GM12878 (cell line): Measurements from ENCODE around the gene ACAP2. TPM values are rescaled to one million over a fixed set of nuclear protein-coding genes. Genes with fewer than 3 reads are reported as not detected.

Experiments
- ATAC-seq: fragments of 200-7000 bp; cut with Tn5 transposase; 3 replicates; pipeline ENCODE4 v1.9.1; 2020; ENCODE audit warnings: mild to moderate bottlenecking, moderate library complexity
- BruUV-seq: library from RNA; stranded (reverse); fragments of 400-500 nt; replicated peaks from 2 replicates; lab custom pipeline; 2021; lab: Mats Ljungman, UMichigan
- CTCF ChIA-PET: fragments of 300-600 bp; sonication (Branson Sonifier 250); formaldehyde crosslinking; extraction: SDS; loops from one replicate; lab custom pipeline; 2021; ENCODE audit warnings: inconsistent platforms; lab: Yijun Ruan, JAX
- POLR2A ChIA-PET: fragments of 350-600 bp; formaldehyde crosslinking; extraction: SDS; loops from one replicate; lab custom pipeline; 2021; ENCODE audit warnings: inconsistent platforms; lab: Charles Lee
- RAD21 ChIA-PET: fragments of 300-600 bp; sonication (Branson Sonifier 250); formaldehyde crosslinking; loops from one replicate; lab custom pipeline; 2023; ENCODE audit warnings: antibody characterized with exemption; ENCODE audit not compliant: unreplicated experiment; lab: Charles Lee
- SMC1A ChIA-PET: fragments of 300-600 bp; sonication (Branson Sonifier 250); formaldehyde crosslinking; loops from one replicate; lab custom pipeline; 2023; ENCODE audit not compliant: unreplicated experiment, uncharacterized antibody; lab: Charles Lee
- DNase-seq: peaks from one replicate; pipeline ENCODE4 v3.0.0-alpha.2; 2011; ENCODE audit warnings: low read depth, low spot score
- FAIRE-seq: peaks from 3 replicates; lab custom pipeline; 2011; peaks lifted over from hg19 to GRCh38; lab: Jason Lieb, UNC
- H2AFZ ChIP-seq: 2 replicates; pipeline ENCODE4 v1.6.0; 2011; ENCODE audit warnings: low read depth, low read length, control low read depth; ENCODE audit not compliant: control insufficient read depth
- H3K27ac ChIP-seq: 2 replicates; pipeline ENCODE4 v1.5.1; 2011; ENCODE audit warnings: control low read depth; ENCODE audit not compliant: control insufficient read depth, insufficient read depth
- H3K27me3 ChIP-seq, 2 experiments: replicated peaks in 1 of 2; 2 replicates each; pipeline versions ENCODE4 v1.6.0 to v1.6.1; 2011; ENCODE audit warnings: low read length in 1 of 2; ENCODE audit not compliant: control insufficient read depth in 2 of 2, insufficient read depth in 2 of 2
- H3K36me3 ChIP-seq, 2 experiments: 2 replicates each; pipeline ENCODE4 v1.5.1; 2011; ENCODE audit warnings: low read length in 1 of 2; ENCODE audit not compliant: control insufficient read depth in 2 of 2, insufficient read depth in 2 of 2
- H3K4me1 ChIP-seq: 2 replicates; pipeline ENCODE4 v1.6.1; 2011; ENCODE audit warnings: mild to moderate bottlenecking, low read length, moderate library complexity, mixed read lengths; ENCODE audit not compliant: control insufficient read depth, insufficient read depth
- H3K4me2 ChIP-seq: 2 replicates; pipeline ENCODE4 v1.6.0; 2011; ENCODE audit warnings: control low read depth; ENCODE audit not compliant: control insufficient read depth, insufficient read depth
- H3K4me3 ChIP-seq: fragments of 200-600 bp; sonication (generic); 2 replicates; pipeline ENCODE4 v1.5.1; 2016
- H3K79me2 ChIP-seq: 2 replicates; pipeline ENCODE4 v1.6.0; 2011; ENCODE audit warnings: low read length; ENCODE audit not compliant: control insufficient read depth, insufficient read depth
- H3K9ac ChIP-seq: 2 replicates; pipeline ENCODE4 v1.8.0; 2011; ENCODE audit warnings: low read length, control low read depth, mixed read lengths; ENCODE audit not compliant: control insufficient read depth, insufficient read depth
- H3K9me3 ChIP-seq: replicated peaks from 3 replicates; pipeline ENCODE4 v1.5.1; 2011; ENCODE audit warnings: mild to moderate bottlenecking, low read length; ENCODE audit not compliant: control insufficient read depth, insufficient read depth
- H4K20me1 ChIP-seq: 2 replicates; pipeline ENCODE4 v1.6.0; 2011; ENCODE audit not compliant: control insufficient read depth, insufficient read depth
- CEBPZ ChIP-seq: fragments of 150-350 bp; IDR thresholded peaks from 2 replicates; pipeline ENCODE4 v1.6.1; 2016; ENCODE audit warnings: low read depth, low read length
- CTCF ChIP-seq, 3 experiments: IDR thresholded peaks in 2 of 3; conservative IDR thresholded peaks in 1 of 3; 2 replicates each; pipeline ENCODE4 v1.5.1; 2011; ENCODE audit warnings: low read depth in 3 of 3, low read length in 3 of 3, mild to moderate bottlenecking in 3 of 3, control low read depth in 2 of 3, moderate library complexity in 2 of 3, inconsistent platforms in 1 of 3, mixed read lengths in 1 of 3; ENCODE audit not compliant: control insufficient read depth in 2 of 3, insufficient read depth in 1 of 3; ENCODE audit errors: extremely low read depth in 1 of 3
- E2F4 ChIP-seq: IDR thresholded peaks from 2 replicates; pipeline ENCODE4 v1.6.1; 2012; ENCODE audit warnings: low read depth, low read length, improper control_type of control experiment
- ETV6 ChIP-seq, 2 experiments: fragments of 450-650 bp in 1 of 2; IDR thresholded peaks in 1 of 2; conservative IDR thresholded peaks in 1 of 2; 2 replicates each; pipeline ENCODE4 v1.6.1; 2014; ENCODE audit warnings: antibody characterized with exemption in 1 of 2, borderline replicate concordance in 1 of 2, low read depth in 1 of 2, mild to moderate bottlenecking in 1 of 2, moderate library complexity in 1 of 2
- EZH2 ChIP-seq: IDR thresholded peaks from 2 replicates; pipeline ENCODE4 v1.6.1; 2012; ENCODE audit warnings: low read depth, mild to moderate bottlenecking, control low read depth, inconsistent platforms, low read length, borderline replicate concordance; ENCODE audit not compliant: control insufficient read depth
- IKZF1 ChIP-seq: fragments of 450-650 bp; conservative IDR thresholded peaks from 2 replicates; pipeline ENCODE4 v1.6.1; 2017; ENCODE audit warnings: antibody characterized with exemption, mild to moderate bottlenecking
- KLF5 ChIP-seq: fragments of 450-650 bp; IDR thresholded peaks from 2 replicates; pipeline ENCODE4 v1.6.1; 2014; ENCODE audit warnings: mild to moderate bottlenecking; ENCODE audit not compliant: partially characterized antibody
- MEF2B ChIP-seq: fragments of 450-650 bp; IDR thresholded peaks from 2 replicates; pipeline ENCODE4 v1.6.1; 2018; ENCODE audit warnings: mild to moderate bottlenecking, moderate library complexity; ENCODE audit not compliant: partially characterized antibody, poor library complexity, severe bottlenecking
- MXI1 ChIP-seq: fragments of 150-350 bp; IDR thresholded peaks from 2 replicates; pipeline ENCODE4 v1.6.1; 2011; ENCODE audit warnings: low read depth, mild to moderate bottlenecking, inconsistent platforms, low read length, improper control_type of control experiment
- NBN ChIP-seq: fragments of 450-650 bp; IDR thresholded peaks from 2 replicates; pipeline ENCODE4 v1.6.1; 2016
- NRF1 ChIP-seq: conservative IDR thresholded peaks from 2 replicates; pipeline ENCODE4 v1.6.1; 2011; ENCODE audit warnings: mild to moderate bottlenecking, low read depth, low read length, improper control_type of control experiment
- PKNOX1 ChIP-seq: fragments of 450-650 bp; IDR thresholded peaks from 2 replicates; pipeline ENCODE4 v1.6.1; 2016; ENCODE audit warnings: mild to moderate bottlenecking
- RAD51 ChIP-seq: fragments of 450-650 bp; IDR thresholded peaks from 2 replicates; pipeline ENCODE4 v1.6.1; 2016; ENCODE audit warnings: moderate library complexity, mild to moderate bottlenecking, inconsistent platforms
- RFX5 ChIP-seq: IDR thresholded peaks from 2 replicates; pipeline ENCODE4 v1.6.1; 2011; ENCODE audit warnings: low read depth, low read length, improper control_type of control experiment
- SMAD5 ChIP-seq: IDR thresholded peaks from 2 replicates; pipeline ENCODE4 v1.6.1; 2016; ENCODE audit warnings: antibody characterized with exemption, low read depth
- SRF ChIP-seq, 2 experiments: IDR thresholded peaks; 2 replicates each; pipeline ENCODE4 v1.6.1; 2011; ENCODE audit warnings: low read depth in 2 of 2, low read length in 2 of 2, mild to moderate bottlenecking in 1 of 2, moderate library complexity in 1 of 2
- SUPT20H ChIP-seq: IDR thresholded peaks from 2 replicates; pipeline ENCODE4 v1.6.1; 2011; ENCODE audit warnings: low read depth, mild to moderate bottlenecking, low read length, moderate library complexity, borderline replicate concordance; ENCODE audit not compliant: control insufficient read depth
- WGBS: methylation state at CpG from one replicate; pipeline ENCODE4 v1.1.6; 2016; ENCODE audit warnings: low lambda C conversion rate; ENCODE audit not compliant: insufficient replicate concordance, insufficient coverage; ENCODE audit errors: missing lambda C conversion rate; 5-methylcytosine and 5-hydroxymethylcytosine counted together
- in situ Hi-C: fragments of 300-500 bp; cut with MboI; formaldehyde crosslinking; loops from 9 replicates; pipeline ENCODE4 v1.14.3; 2018; ENCODE audit warnings: mixed read lengths
- intact Hi-C: fragments of 100-400 bp; cut with micrococcal nuclease; formaldehyde crosslinking; loops from one replicate; pipeline ENCODE4 v1.14.2; 2022; ENCODE audit not compliant: unreplicated experiment
- polyA plus RNA-seq, 11 experiments: library from polyadenylated mRNA; depleted of rRNA in 4 of 11; unstranded in 6 of 11; stranded (reverse) in 5 of 11; fragments of >200 nt; fragmentation: Nextera tagmentation in 4 of 11; fragmentation: Illumina TruSeq in 1 of 11; extraction: Ambion mirVana in 4 of 11; extraction: Trizol in 1 of 11; gene quantifications; 1 replicate in 1 of 11; 2 replicates in 10 of 11; pipeline versions ENCODE4 v1.2.1 to v1.2.3, GENCODE V29; 2011 to 2016; ENCODE audit warnings: inconsistent platforms in 2 of 11, missing spikeins in 2 of 11, low read depth in 1 of 11
- total RNA-seq, 4 experiments: library from RNA; depleted of rRNA in 3 of 4; stranded (reverse); fragments of >200 nt in 3 of 4; fragmentation: Illumina TruSeq in 1 of 4; extraction: Trizol in 1 of 4; gene quantifications; 2 replicates each; pipeline versions ENCODE4 v1.2.1 to v1.2.3, GENCODE V29; 2013 to 2021

The ACAP2 gene
- total and polyA plus RNA-seq, 10 of the 15 experiments (the other 5 are each of a cell fraction or from before 2014, with no cell fraction given) = 7.1 to 53.8 (median 35.7) TPM

- ChIA-PET POLR2A (no interaction called here), RAD21 (no interaction called here), SMC1A (interaction anchor here (1.3 kb wide), 1 partner anchor 12 kb away, joined by 3 read pairs; no protein-coding TSS in a partner anchor), CTCF (interaction anchor here (2.0 kb wide), 1 partner anchor 9 kb away, joined by 5 read pairs; no protein-coding TSS in a partner anchor)
- 98% methylated on average over 15 of the region's 15 CpGs for WGBS
- no peaks in the 10 kb centered on the region for H4K20me1 ChIP-seq
- no peak overlapping the region for H3K9ac ChIP-seq
- no peaks in the 10 kb centered on the region for H3K27me3 ChIP-seq
- H3K27ac ChIP-seq = no peak overlapping the region
- intact Hi-C loops = no loop called here
- H3K79me2 ChIP-seq = no peaks in the 10 kb centered on the region
- DNase-seq (no peak), FAIRE-seq (no peak), ATAC-seq (no peak)
- H3K4me2 ChIP-seq = no peak overlapping the region
- TF ChIP-seq CTCF (IDR thresholded peaks at IDR 0.05 in 2 of 3, conservative IDR thresholded peaks at IDR 0.05 in 1 of 3; ENCODE audit: control insufficient read depth in 2 of 3, extremely low read depth in 1 of 3, insufficient read depth in 1 of 3, low read depth in 3 of 3, low read length in 3 of 3) (no peak), NBN (no peak), RFX5 (no peak), MEF2B (no peak), RAD51 (no peak), PKNOX1 (no peak), IKZF1 (no peak), KLF5 (no peak), SMAD5 (no peak), SUPT20H (no peak), MXI1 (no peak), EZH2 (no peak), E2F4 (no peak), ETV6 (conservative IDR thresholded peaks at IDR 0.05 in 1 of 2, IDR thresholded peaks at IDR 0.05 in 1 of 2; ENCODE audit: borderline replicate concordance in 1 of 2, low read depth in 1 of 2) (no peak), NRF1 (no peak), CEBPZ (no peak), SRF (IDR thresholded peaks at IDR 0.05; ENCODE audit: low read depth in 2 of 2, low read length in 2 of 2) (no peak)
- in situ Hi-C loops = no loop called here
- H3K4me1 ChIP-seq = no peaks in the 10 kb centered on the region
- H3K4me3 ChIP-seq = no peak overlapping the region
- H2AFZ ChIP-seq = no peak overlapping the region
- no TSS peak for BruUV-seq
- H3K9me3 ChIP-seq = peaks cover 12% of the 10 kb centered on the region; the same call in 2 of the 3 replicates
- H3K36me3 ChIP-seq = no peaks in the 10 kb centered on the region
These were observed 202.6 kb downstream of the ACAP2 start for GRCh38 chr3:195240171-195240701.
